Adipocyte (in vitro differentiated cells): Measurements from ENCODE around the gene TMEM144.
A peak's percentile ranks its signal among the peaks of the same experiment; 100 is the strongest.

ENCODE experiments used
- DNase-seq: peaks from one replicate; pipeline ENCODE4 v3.0.0-alpha.2; 2015; ENCODE audit warnings: low read depth
- H3K27me3 ChIP-seq: replicated peaks from 2 replicates; pipeline ENCODE4 v1.7.0; 2013; ENCODE audit warnings: mild to moderate bottlenecking, low read length, moderate library complexity; ENCODE audit not compliant: control insufficient read depth, insufficient read depth
- H3K36me3 ChIP-seq: 2 replicates; pipeline ENCODE4 v1.7.0; 2013; ENCODE audit warnings: low read length, mild to moderate bottlenecking, moderate library complexity; ENCODE audit not compliant: control insufficient read depth, insufficient read depth, severe bottlenecking
- H3K4me1 ChIP-seq: 2 replicates; pipeline ENCODE4 v1.7.0; 2013; ENCODE audit warnings: mild to moderate bottlenecking, low read length, moderate library complexity; ENCODE audit not compliant: control insufficient read depth, insufficient read depth
- H3K4me3 ChIP-seq: 2 replicates; pipeline ENCODE4 v1.7.0; 2013; ENCODE audit warnings: mild to moderate bottlenecking, low read length, moderate library complexity
- H3K9ac ChIP-seq: 2 replicates; pipeline ENCODE4 v1.7.0; 2013; ENCODE audit warnings: mild to moderate bottlenecking, low read length, moderate library complexity
- H3K9me3 ChIP-seq: 2 replicates; pipeline ENCODE4 v1.7.0; 2013; ENCODE audit warnings: mild to moderate bottlenecking, low read length, moderate library complexity; ENCODE audit not compliant: control insufficient read depth

Gene TMEM144

GRCh38 chr4:158300012-158300411 is 89.7 kb downstream of the TMEM144 start:
- DNase-seq, result no peak
- no peak overlapping the region for H3K4me3 ChIP-seq
- H3K4me1 ChIP-seq, result peaks cover 13% of the 10 kb centered on the region

GRCh38 chr4:158302076-158302866 is 92.0 kb downstream of the TMEM144 start:
- H3K9me3 ChIP-seq, result no peaks in the 10 kb centered on the region
- H3K9ac ChIP-seq, result peak overlapping the region; percentile 34
- peak; percentile 81 for DNase-seq
- no peaks in the 10 kb centered on the region for H3K27me3 ChIP-seq
- no peak overlapping the region for H3K4me3 ChIP-seq
- no peaks in the 10 kb centered on the region for H3K36me3 ChIP-seq
- peaks cover 13% of the 10 kb centered on the region for H3K4me1 ChIP-seq

More at GRCh38 chr4:158300012-158300411, 89.7 kb downstream of the TMEM144 start:
- peaks cover 6% of the 10 kb centered on the region for H3K9me3 ChIP-seq
- H3K27me3 ChIP-seq, result no peaks in the 10 kb centered on the region
- no peaks in the 10 kb centered on the region for H3K36me3 ChIP-seq
- H3K9ac ChIP-seq, result no peak overlapping the region

GRCh38 chr4:158304694-158305093 is 94.4 kb downstream of the TMEM144 start:
- Histone ChIP-seq H3K27me3 (no peaks in the 10 kb centered on the region), H3K9me3 (peaks cover 4% of the 10 kb centered on the region), H3K36me3 (no peaks in the 10 kb centered on the region), H3K4me1 (peaks cover 13% of the 10 kb centered on the region), H3K4me3 (no peak overlapping the region), H3K9ac (no peak overlapping the region)
- DNase-seq, result no peak
